Type B pancreatic cell (in vitro differentiated cells): ENCODE results near the gene IL3RA. TPM values are rescaled to one million over a fixed set of nuclear protein-coding genes. Genes with fewer than 3 reads are reported as not detected.
"Not testable (repeated sequence)": the region's sequence is repeated elsewhere in the genome, so short reads cannot be mapped to it uniquely, and the experiment has no call there.

Experiments used
- DNase-seq: peaks from one replicate; pipeline ENCODE4 v3.0.0; 2021; ENCODE audit warnings: mixed read lengths; ENCODE audit not compliant: unreplicated experiment; ENCODE audit errors: extremely low spot score
- H3K27ac Mint-ChIP-seq: 2 replicates; pipeline ENCODE4 v1.8.0; 2021; ENCODE audit warnings: mild to moderate bottlenecking, mixed read lengths
- H3K27me3 Mint-ChIP-seq: 2 replicates; pipeline ENCODE4 v1.8.0; 2021; ENCODE audit warnings: mixed read lengths
- H3K36me3 Mint-ChIP-seq: 2 replicates; pipeline ENCODE4 v1.8.0; 2021; ENCODE audit warnings: mixed read lengths
- H3K4me1 Mint-ChIP-seq: one replicate; pipeline ENCODE4 v1.8.0; 2021; ENCODE audit warnings: mixed read lengths; ENCODE audit not compliant: unreplicated experiment
- H3K4me3 Mint-ChIP-seq: 2 replicates; pipeline ENCODE4 v1.8.0; 2021; ENCODE audit warnings: mild to moderate bottlenecking, mixed read lengths
- H3K9me3 Mint-ChIP-seq: 2 replicates; pipeline ENCODE4 v1.8.0; 2021; ENCODE audit warnings: mixed read lengths
- CTCF ChIP-seq: fragments of 200-600 bp; sonication (generic); conservative IDR thresholded peaks from 2 replicates; pipeline ENCODE4 v1.5.0; 2021; ENCODE audit warnings: antibody characterized with exemption, mild to moderate bottlenecking
- total RNA-seq: library from RNA; stranded (reverse); gene quantifications from 2 replicates; pipeline ENCODE4 v1.2.1, GENCODE V29; 2021; ENCODE audit warnings: low replicate concordance

Gene IL3RA
- total RNA-seq, 1 donor from 2014 or later: not detected

GRCh38 chrX:1401611-1402430 is 65.2 kb downstream of the IL3RA start:
- no peak for TF ChIP-seq CTCF

GRCh38 chrX:1403228-1403627 is 66.6 kb downstream of the IL3RA start:
- H3K4me3 Mint-ChIP-seq: no peak overlapping the region
- H3K9me3 Mint-ChIP-seq: no peaks in the 10 kb centered on the region
- no peaks in the 10 kb centered on the region for H3K27me3 Mint-ChIP-seq
- H3K36me3 Mint-ChIP-seq: no peaks in the 10 kb centered on the region
- no peaks in the 10 kb centered on the region for H3K4me1 Mint-ChIP-seq
- no peak for TF ChIP-seq CTCF
- H3K27ac Mint-ChIP-seq: no peak overlapping the region
- no peak for DNase-seq

More at GRCh38 chrX:1401611-1402430, 65.2 kb downstream of the IL3RA start:
- no peak overlapping the region for H3K27ac Mint-ChIP-seq
- no peaks in the 10 kb centered on the region for H3K27me3 Mint-ChIP-seq
- no peaks in the 10 kb centered on the region for H3K36me3 Mint-ChIP-seq
- no peaks in the 10 kb centered on the region for H3K4me1 Mint-ChIP-seq
- DNase-seq: no peak
- no peaks in the 10 kb centered on the region for H3K9me3 Mint-ChIP-seq
- no peak overlapping the region for H3K4me3 Mint-ChIP-seq

- H3K4me1 Mint-ChIP-seq, H3K27ac Mint-ChIP-seq, DNase-seq, H3K36me3 Mint-ChIP-seq, H3K9me3 Mint-ChIP-seq, H3K27me3 Mint-ChIP-seq, H3K4me3 Mint-ChIP-seq: not testable (repeated sequence)
Observed at GRCh38 chrX:1403867-1404266, 67.3 kb downstream of the IL3RA start.

- not testable (repeated sequence) for DNase-seq, H3K4me3 Mint-ChIP-seq, H3K9me3 Mint-ChIP-seq, H3K36me3 Mint-ChIP-seq, H3K27me3 Mint-ChIP-seq, H3K27ac Mint-ChIP-seq, H3K4me1 Mint-ChIP-seq
Observed at GRCh38 chrX:1405769-1406168, 69.2 kb downstream of the IL3RA start.

GRCh38 chrX:1407035-1407434 is 70.5 kb downstream of the IL3RA start:
- DNase-seq: no peak
- Mint-ChIP-seq H3K9me3 (no peaks in the 10 kb centered on the region), H3K36me3 (no peaks in the 10 kb centered on the region), H3K4me3 (no peak overlapping the region), H3K4me1 (no peaks in the 10 kb centered on the region), H3K27ac (no peak overlapping the region), H3K27me3 (no peaks in the 10 kb centered on the region)
- no peak for TF ChIP-seq CTCF

- no peak overlapping the region for H3K27ac Mint-ChIP-seq
- no peak for TF ChIP-seq CTCF
- H3K4me1 Mint-ChIP-seq: no peaks in the 10 kb centered on the region
- no peaks in the 10 kb centered on the region for H3K9me3 Mint-ChIP-seq
- H3K27me3 Mint-ChIP-seq: no peaks in the 10 kb centered on the region
- H3K36me3 Mint-ChIP-seq: peaks cover 10% of the 10 kb centered on the region
- H3K4me3 Mint-ChIP-seq: no peak overlapping the region
- no peak for DNase-seq
Observed at GRCh38 chrX:1411326-1411725, 74.7 kb downstream of the IL3RA start.
